Activated naive CD4-positive, alpha-beta T cell treated with Interleukin-2 at 50 U/mL for 16 hours (primary cell): Measurements from ENCODE around the gene CRAT.

Experiments used
- DNase-seq: peaks from one replicate; pipeline ENCODE4 v3.0.0-alpha.2; 2020

The CRAT gene

GRCh38 chr9:129058965-129059795 lies 51.4 kb downstream of the CRAT start:
- no peak for DNase-seq

DNA sequence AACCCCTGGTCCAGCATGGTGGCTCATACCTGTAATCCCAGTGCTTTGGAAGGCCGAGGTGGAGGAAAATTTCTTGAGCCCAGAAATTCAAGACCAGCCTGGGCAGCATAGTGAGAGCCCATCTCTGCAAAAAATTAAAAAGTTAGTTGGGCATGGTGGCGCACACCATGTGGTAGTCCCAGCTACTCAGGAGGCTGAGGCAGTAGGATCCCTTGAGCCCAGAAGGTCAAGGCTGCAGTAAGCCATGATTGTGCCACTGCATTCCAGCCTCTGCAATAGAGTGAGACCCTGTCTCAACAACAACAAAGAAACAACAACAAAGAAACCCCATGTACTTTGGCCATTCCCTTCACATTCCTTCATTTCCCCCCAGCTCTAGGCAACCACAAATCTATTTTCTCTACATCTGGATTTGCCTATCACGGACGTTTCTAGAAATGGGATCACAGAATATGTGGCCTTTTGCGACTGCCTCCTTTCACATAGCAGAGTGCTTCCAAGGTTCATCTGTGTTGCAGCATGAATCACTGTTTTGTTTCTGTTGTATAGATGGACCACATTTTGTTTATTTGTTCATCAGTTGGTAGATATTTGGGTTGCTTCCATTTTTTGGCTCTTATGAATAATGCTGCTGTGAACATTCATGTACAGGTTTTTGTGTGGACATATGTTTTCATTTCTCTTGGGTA lies 56.3 kb downstream of the CRAT start:
- no peak for DNase-seq

GRCh38 chr9:129053020-129053419 lies 57.6 kb downstream of the CRAT start:
- no peak for DNase-seq

GRCh38 chr9:129052592-129052991 lies 58.0 kb downstream of the CRAT start:
- DNase-seq: no peak
